Endothelial cell of umbilical vein (primary cell): ENCODE results near the gene AGTPBP1. TPM values are rescaled to one million over a fixed set of nuclear protein-coding genes. Genes with fewer than 3 reads are reported as not detected.

ENCODE experiments used
- BruUV-seq: library from RNA; stranded (reverse); fragments of 400-500 nt; replicated peaks from 2 replicates; lab custom pipeline; 2021; lab: Mats Ljungman, UMichigan
- CTCF ChIA-PET: fragments of 300-600, 350-600 bp; sonication (Branson Sonifier 250); formaldehyde crosslinking; loops from one replicate; lab custom pipeline; 2021; ENCODE audit warnings: antibody characterized with exemption, inconsistent platforms; lab: Charles Lee
- POLR2A ChIA-PET: fragments of 300-600, 350-600 bp; sonication (Branson Sonifier 250); formaldehyde crosslinking; loops from one replicate; lab custom pipeline; 2021; ENCODE audit warnings: antibody characterized with exemption, inconsistent platforms; lab: Charles Lee
- DNase-seq: peaks from one replicate; pipeline ENCODE4 v3.0.0-alpha.2; 2011; ENCODE audit warnings: low read depth, low spot score
- FAIRE-seq: peaks from 2 replicates; lab custom pipeline; 2011; peaks lifted over from hg19 to GRCh38; lab: Jason Lieb, UNC
- H2AFZ ChIP-seq: 2 replicates; pipeline ENCODE4 v1.6.0; 2012; ENCODE audit warnings: low read depth, low read length, control low read depth, inconsistent platforms
- H3K27ac ChIP-seq: 2 replicates; pipeline ENCODE4 v1.5.1; 2011; ENCODE audit warnings: low read depth, mild to moderate bottlenecking, control low read depth, low read length, moderate library complexity; ENCODE audit not compliant: insufficient read depth
- H3K27me3 ChIP-seq, 2 experiments: 2 replicates each; pipeline versions ENCODE4 v1.6.0 to v1.6.1; 2011; ENCODE audit warnings: low read length in 2 of 2, mixed read lengths in 1 of 2; ENCODE audit not compliant: control insufficient read depth in 2 of 2, insufficient read depth in 2 of 2
- H3K36me3 ChIP-seq, 2 experiments: 2 replicates in 1 of 2; 3 replicates in 1 of 2; pipeline ENCODE4 v1.5.1; 2011; ENCODE audit warnings: low read length in 2 of 2, mild to moderate bottlenecking in 1 of 2, moderate library complexity in 1 of 2; ENCODE audit not compliant: control insufficient read depth in 2 of 2, insufficient read depth in 2 of 2; ENCODE audit errors: extremely low read depth in 1 of 2
- H3K4me1 ChIP-seq: 3 replicates; pipeline ENCODE4 v1.5.1; 2011; ENCODE audit warnings: mild to moderate bottlenecking, low read length; ENCODE audit not compliant: control insufficient read depth, insufficient read depth; ENCODE audit errors: extremely low read depth
- H3K4me2 ChIP-seq: 2 replicates; pipeline ENCODE4 v1.6.1; 2011; ENCODE audit warnings: low read length, control low read depth, mixed read lengths; ENCODE audit not compliant: insufficient read depth
- H3K4me3 ChIP-seq, 3 experiments: fragments of 200-600 bp in 1 of 3; sonication (generic), shearing (Covaris generic) in 1 of 3; replicated peaks in 1 of 3; 2 replicates each; pipeline ENCODE4 v1.5.1; 2011 to 2016; ENCODE audit warnings: control low read depth in 3 of 3, low read length in 3 of 3, mild to moderate bottlenecking in 2 of 3, inconsistent platforms in 1 of 3, low read depth in 1 of 3, moderate library complexity in 1 of 3; ENCODE audit not compliant: insufficient read depth in 1 of 3
- H3K79me2 ChIP-seq: 2 replicates; pipeline ENCODE4 v1.6.0; 2012; ENCODE audit warnings: low read length, inconsistent platforms; ENCODE audit not compliant: control insufficient read depth, insufficient read depth
- H3K9ac ChIP-seq: replicated peaks from 2 replicates; pipeline ENCODE3; 2011; ENCODE audit warnings: low read length, control low read depth; ENCODE audit not compliant: insufficient read depth; ENCODE audit errors: extremely low read depth
- H3K9me1 ChIP-seq: replicated peaks from 3 replicates; pipeline ENCODE4 v1.6.0; 2011; ENCODE audit warnings: mild to moderate bottlenecking, low read length; ENCODE audit not compliant: control insufficient read depth, insufficient read depth; ENCODE audit errors: extremely low read depth
- H3K9me3 ChIP-seq: replicated peaks from 2 replicates; pipeline ENCODE4 v1.5.1; 2012; ENCODE audit warnings: low read length, inconsistent platforms; ENCODE audit not compliant: control insufficient read depth, insufficient read depth
- H4K20me1 ChIP-seq: replicated peaks from 2 replicates; pipeline ENCODE3; 2011; ENCODE audit warnings: mild to moderate bottlenecking, low read length; ENCODE audit not compliant: control insufficient read depth, insufficient read depth; ENCODE audit errors: extremely low read depth
- CTCF ChIP-seq, 2 donors: IDR thresholded peaks; 1 replicate in 1 of 2; 2 replicates in 1 of 2; pipeline ENCODE4 v1.5.1; 2011; ENCODE audit warnings: low read length in 2 of 2, mild to moderate bottlenecking in 2 of 2, moderate library complexity in 2 of 2, control low read depth in 1 of 2, inconsistent platforms in 1 of 2, low read depth in 1 of 2; ENCODE audit not compliant: insufficient read depth in 1 of 2; ENCODE audit errors: extremely low read depth in 1 of 2
- EZH2 ChIP-seq: IDR thresholded peaks from 2 replicates; pipeline ENCODE4 v1.6.1; 2012; ENCODE audit warnings: borderline replicate concordance, low read depth, mild to moderate bottlenecking, moderate library complexity, low read length, inconsistent platforms; ENCODE audit not compliant: severe bottlenecking
- FOS ChIP-seq: IDR thresholded peaks from 2 replicates; pipeline ENCODE4 v1.6.1; 2011; ENCODE audit warnings: mild to moderate bottlenecking, low read length, moderate library complexity, borderline replicate concordance; ENCODE audit not compliant: insufficient read depth
- GATA2 ChIP-seq: IDR thresholded peaks from 2 replicates; pipeline ENCODE4 v1.7.0; 2011; ENCODE audit warnings: low read depth, mild to moderate bottlenecking, moderate library complexity, mixed read lengths, low read length; ENCODE audit not compliant: insufficient read length, insufficient read depth
- JUN ChIP-seq: IDR thresholded peaks from 2 replicates; pipeline ENCODE4 v1.6.1; 2011; ENCODE audit warnings: borderline replicate concordance, low read depth; ENCODE audit not compliant: insufficient read length, insufficient read depth
- MAX ChIP-seq: IDR thresholded peaks from 2 replicates; pipeline ENCODE4 v1.6.1; 2011; ENCODE audit not compliant: insufficient read depth, insufficient read length
- MYC ChIP-seq: IDR thresholded peaks from one replicate; pipeline ENCODE4 v1.6.1; 2011; ENCODE audit warnings: mild to moderate bottlenecking, low read depth, low read length
- POLR2A ChIP-seq: IDR thresholded peaks from 2 replicates; pipeline ENCODE4 v1.6.1; 2012; ENCODE audit warnings: low read depth, mild to moderate bottlenecking, control low read depth, low read length
- POLR2AphosphoS5 ChIP-seq: IDR thresholded peaks from 2 replicates; pipeline ENCODE4 v1.6.1; 2012; ENCODE audit warnings: low read depth, mild to moderate bottlenecking, control low read depth, low read length, moderate library complexity; ENCODE audit not compliant: insufficient read depth
- dilution Hi-C: fragments of 300-500 bp; cut with MboI; formaldehyde crosslinking; loops from one replicate; pipeline ENCODE4 v1.15.0; 2019; ENCODE audit warnings: low sequenced_read_pairs; ENCODE audit not compliant: extremely low pct_ligation_motif_present
- intact Hi-C: fragments of 100-400 bp; cut with micrococcal nuclease; formaldehyde crosslinking; loops from one replicate; pipeline ENCODE4 v1.10.0; 2022
- polyA plus RNA-seq, 4 experiments: library from polyadenylated mRNA; depleted of rRNA in 3 of 4; stranded (reverse) in 3 of 4; unstranded in 1 of 4; fragments of >200 nt; gene quantifications; 2 replicates each; pipeline versions ENCODE4 v1.2.1 to v1.2.3, GENCODE V29; 2011 to 2012; ENCODE audit warnings: missing spikeins in 1 of 4
- total RNA-seq: library from RNA; stranded (reverse); gene quantifications from 2 replicates; pipeline ENCODE4 v1.2.3, GENCODE V29; 2021

AGTPBP1 gene
- total and polyA plus RNA-seq, 2 donors (not counting 3 experiments of a cell fraction or from before 2014, with no cell fraction given), result 4.2 to 18.4 TPM

- intact Hi-C loops, result loop anchor here (10.0 kb wide), 1 partner anchor 56 kb away; no protein-coding TSS in a partner anchor
- Histone ChIP-seq H3K9me1 (no peaks in the 10 kb centered on the region), H3K36me3 (no peaks in the 10 kb centered on the region), H3K4me3 (no peak overlapping the region), H4K20me1 (no peaks in the 10 kb centered on the region), H3K27ac (no peak overlapping the region), H2AFZ (no peak overlapping the region), H3K79me2 (no peaks in the 10 kb centered on the region), H3K9me3 (no peaks in the 10 kb centered on the region), H3K27me3 (no peaks in the 10 kb centered on the region), H3K4me2 (no peak overlapping the region), H3K9ac (no peak overlapping the region), H3K4me1 (no peaks in the 10 kb centered on the region)
- BruUV-seq, result no TSS peak
- CTCF ChIA-PET, result interaction anchor here (2.6 kb wide), 1 partner anchor 48 kb away, joined by 12 read pairs; no protein-coding TSS in a partner anchor
- FAIRE-seq, result no peak
- no peak for DNase-seq
- dilution Hi-C loops, result no loop called here
- no peak for TF ChIP-seq GATA2
- TF ChIP-seq JUN, result no peak
- no peak for TF ChIP-seq POLR2AphosphoS5
- TF ChIP-seq POLR2A, result no peak
- TF ChIP-seq CTCF (IDR thresholded peaks at IDR 0.05; ENCODE audit: extremely low read depth in 1 of 2, insufficient read depth in 1 of 2, low read depth in 1 of 2, low read length in 2 of 2), result no peak
- TF ChIP-seq FOS, result no peak
- TF ChIP-seq EZH2, result no peak
- TF ChIP-seq MAX, result no peak
- TF ChIP-seq MYC, result no peak
- POLR2A ChIA-PET, result no interaction called here
Measured at GRCh38 chr9:85658716-85659115, 83.0 kb downstream of the AGTPBP1 start.
